ENCODE measurements around the gene MGAT4A. TPM values are rescaled to one million over a fixed set of nuclear protein-coding genes. Genes with fewer than 3 reads are reported as not detected.

The MGAT4A gene
- total RNA-seq, 1 donor from 2014 or later, result 1.7 TPM

- TF ChIP-seq CTCF (IDR thresholded peaks at IDR 0.05; ENCODE audit: insufficient read depth, low read depth, low read length) (no peak), EZH2 (IDR thresholded peaks at IDR 0.05; ENCODE audit: insufficient read depth, low read length) (no peak)
- Mint-ChIP-seq H3K36me3 (ENCODE audit: low read depth, unreplicated experiment) (peaks cover 8% of the 10 kb centered on the region), H3K27ac (ENCODE audit: unreplicated experiment) (no peak overlapping the region), H3K9me3 (ENCODE audit: unreplicated experiment) (no peaks in the 10 kb centered on the region), H3K27me3 (ENCODE audit: low read depth, unreplicated experiment) (no peaks in the 10 kb centered on the region), H3K4me3 (ENCODE audit: unreplicated experiment) (no peak overlapping the region), H3K4me1 (ENCODE audit: low read depth, unreplicated experiment) (no peaks in the 10 kb centered on the region)
- Histone ChIP-seq H2AFZ (ENCODE audit: low read depth, low read length) (no peak overlapping the region), H3K36me3 (ENCODE audit: insufficient read depth, low read length) (peaks cover 7% of the 10 kb centered on the region), H3K9ac (ENCODE audit: low read length) (no peak overlapping the region), H3K4me3 (ENCODE audit: insufficient read depth, low read depth, low read length) (no peak overlapping the region), H4K20me1 (ENCODE audit: insufficient read depth, low read length) (no peaks in the 10 kb centered on the region), H3K79me2 (ENCODE audit: insufficient read depth, low read length) (no peaks in the 10 kb centered on the region), H3K27ac (ENCODE audit: low read depth, low read length) (no peak overlapping the region), H3K4me1 (ENCODE audit: insufficient read depth, low read length) (no peaks in the 10 kb centered on the region), H3K9me3 (ENCODE audit: insufficient read depth, low read depth, low read length) (no peaks in the 10 kb centered on the region), H3K27me3 (ENCODE audit: insufficient read depth, low read length) (no peaks in the 10 kb centered on the region), H3K4me2 (ENCODE audit: low read length) (no peak overlapping the region)
- FAIRE-seq, result no peak
- no peak for DNase-seq (ENCODE audit: low read depth)
Observed at GRCh38 chr2:98583276-98583675, 147.7 kb downstream of the MGAT4A start.

- no peak for FAIRE-seq
Observed at GRCh38 chr2:98582523-98582922, 148.4 kb downstream of the MGAT4A start.

More at GRCh38 chr2:98582523-98582922, 148.4 kb downstream of the MGAT4A start:
- H3K36me3 ChIP-seq (ENCODE audit: insufficient read depth, low read length), result peaks cover 9% of the 10 kb centered on the region
- no peaks in the 10 kb centered on the region for H3K9me3 Mint-ChIP-seq (ENCODE audit: unreplicated experiment)
- no peak for DNase-seq (ENCODE audit: low read depth)
- H3K36me3 Mint-ChIP-seq (ENCODE audit: low read depth, unreplicated experiment), result peaks cover 10% of the 10 kb centered on the region
- H3K9ac ChIP-seq (ENCODE audit: low read length), result no peak overlapping the region
- H3K27me3 Mint-ChIP-seq (ENCODE audit: low read depth, unreplicated experiment), result no peaks in the 10 kb centered on the region
- H4K20me1 ChIP-seq (ENCODE audit: insufficient read depth, low read length), result no peaks in the 10 kb centered on the region
- H3K4me3 Mint-ChIP-seq (ENCODE audit: unreplicated experiment), result no peak overlapping the region
- H3K27ac Mint-ChIP-seq (ENCODE audit: unreplicated experiment), result no peak overlapping the region
- H3K4me3 ChIP-seq (ENCODE audit: insufficient read depth, low read depth, low read length), result no peak overlapping the region
- H2AFZ ChIP-seq (ENCODE audit: low read depth, low read length), result no peak overlapping the region
- no peaks in the 10 kb centered on the region for H3K9me3 ChIP-seq (ENCODE audit: insufficient read depth, low read depth, low read length)
- TF ChIP-seq CTCF (IDR thresholded peaks at IDR 0.05; ENCODE audit: insufficient read depth, low read depth, low read length) (no peak), EZH2 (IDR thresholded peaks at IDR 0.05; ENCODE audit: insufficient read depth, low read length) (no peak)
- H3K4me2 ChIP-seq (ENCODE audit: low read length), result no peak overlapping the region
- H3K4me1 Mint-ChIP-seq (ENCODE audit: low read depth, unreplicated experiment), result no peaks in the 10 kb centered on the region
- no peaks in the 10 kb centered on the region for H3K27me3 ChIP-seq (ENCODE audit: insufficient read depth, low read length)
- H3K79me2 ChIP-seq (ENCODE audit: insufficient read depth, low read length), result no peaks in the 10 kb centered on the region
- no peaks in the 10 kb centered on the region for H3K4me1 ChIP-seq (ENCODE audit: insufficient read depth, low read length)
- no peak overlapping the region for H3K27ac ChIP-seq (ENCODE audit: low read depth, low read length)

Data from astrocyte (in vitro differentiated cells and primary cell).